ENCODE measurements around the gene OPCML.

- TF ChIP-seq, protein P1, sequence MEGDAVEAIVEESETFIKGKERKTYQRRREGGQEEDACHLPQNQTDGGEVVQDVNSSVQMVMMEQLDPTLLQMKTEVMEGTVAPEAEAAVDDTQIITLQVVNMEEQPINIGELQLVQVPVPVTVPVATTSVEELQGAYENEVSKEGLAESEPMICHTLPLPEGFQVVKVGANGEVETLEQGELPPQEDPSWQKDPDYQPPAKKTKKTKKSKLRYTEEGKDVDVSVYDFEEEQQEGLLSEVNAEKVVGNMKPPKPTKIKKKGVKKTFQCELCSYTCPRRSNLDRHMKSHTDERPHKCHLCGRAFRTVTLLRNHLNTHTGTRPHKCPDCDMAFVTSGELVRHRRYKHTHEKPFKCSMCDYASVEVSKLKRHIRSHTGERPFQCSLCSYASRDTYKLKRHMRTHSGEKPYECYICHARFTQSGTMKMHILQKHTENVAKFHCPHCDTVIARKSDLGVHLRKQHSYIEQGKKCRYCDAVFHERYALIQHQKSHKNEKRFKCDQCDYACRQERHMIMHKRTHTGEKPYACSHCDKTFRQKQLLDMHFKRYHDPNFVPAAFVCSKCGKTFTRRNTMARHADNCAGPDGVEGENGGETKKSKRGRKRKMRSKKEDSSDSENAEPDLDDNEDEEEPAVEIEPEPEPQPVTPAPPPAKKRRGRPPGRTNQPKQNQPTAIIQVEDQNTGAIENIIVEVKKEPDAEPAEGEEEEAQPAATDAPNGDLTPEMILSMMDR (conservative IDR thresholded peaks at IDR 0.05; ENCODE audit: low read length) = no peak
- no peak for TF ChIP-seq EZH2phosphoT487 (IDR thresholded peaks at IDR 0.05; ENCODE audit: borderline replicate concordance)
These were observed 519.5 kb downstream of the OPCML start for GRCh38 chr11:133012803-133013202.
